ENCODE results near the gene WWOX. TPM values are rescaled to one million over a fixed set of nuclear protein-coding genes. Genes with fewer than 3 reads are reported as not detected.

The WWOX gene
- total RNA-seq, 2 donors from 2014 or later = 30.0 to 35.4 TPM

DNA sequence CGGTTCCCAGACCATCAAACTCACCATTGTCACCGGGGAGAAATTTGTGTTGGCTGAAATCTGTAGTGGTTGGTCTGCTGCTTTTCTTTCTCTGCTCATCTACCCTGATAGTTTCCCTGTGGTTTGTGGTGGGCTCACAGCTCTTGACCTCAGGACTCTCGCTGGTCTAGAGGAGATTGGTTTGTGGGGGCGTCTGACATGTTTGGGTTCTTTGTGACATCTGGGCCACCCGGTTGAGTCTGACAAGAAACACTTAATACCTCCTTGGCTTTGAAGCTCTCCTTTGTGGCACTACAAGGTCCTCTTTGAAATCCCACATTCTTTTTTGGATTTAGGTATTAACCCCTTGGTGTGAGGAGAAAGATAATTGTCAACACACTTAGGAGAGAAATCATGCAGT lies 662.0 kb downstream of the WWOX start:
- no peaks in the 10 kb centered on the region for H3K27me3 Mint-ChIP-seq (ENCODE audit: insufficient read depth)
- no peak overlapping the region for H3K9ac ChIP-seq (ENCODE audit: extremely low read depth, low read length, poor library complexity, severe bottlenecking)

GRCh38 chr16:78762222-78762621 lies 662.8 kb downstream of the WWOX start:
- DNase-seq = no peak
- 48 to 64% methylated on average over 5 to 6 of the region's 6 CpGs for WGBS, 2 experiments (ENCODE audit: insufficient coverage in 1 of 2, insufficient read length in 1 of 2)
- H3K9me3 Mint-ChIP-seq = no peaks in the 10 kb centered on the region

More for the DNA sequence above, 662.0 kb downstream of the WWOX start:
- TF ChIP-seq, protein P1, sequence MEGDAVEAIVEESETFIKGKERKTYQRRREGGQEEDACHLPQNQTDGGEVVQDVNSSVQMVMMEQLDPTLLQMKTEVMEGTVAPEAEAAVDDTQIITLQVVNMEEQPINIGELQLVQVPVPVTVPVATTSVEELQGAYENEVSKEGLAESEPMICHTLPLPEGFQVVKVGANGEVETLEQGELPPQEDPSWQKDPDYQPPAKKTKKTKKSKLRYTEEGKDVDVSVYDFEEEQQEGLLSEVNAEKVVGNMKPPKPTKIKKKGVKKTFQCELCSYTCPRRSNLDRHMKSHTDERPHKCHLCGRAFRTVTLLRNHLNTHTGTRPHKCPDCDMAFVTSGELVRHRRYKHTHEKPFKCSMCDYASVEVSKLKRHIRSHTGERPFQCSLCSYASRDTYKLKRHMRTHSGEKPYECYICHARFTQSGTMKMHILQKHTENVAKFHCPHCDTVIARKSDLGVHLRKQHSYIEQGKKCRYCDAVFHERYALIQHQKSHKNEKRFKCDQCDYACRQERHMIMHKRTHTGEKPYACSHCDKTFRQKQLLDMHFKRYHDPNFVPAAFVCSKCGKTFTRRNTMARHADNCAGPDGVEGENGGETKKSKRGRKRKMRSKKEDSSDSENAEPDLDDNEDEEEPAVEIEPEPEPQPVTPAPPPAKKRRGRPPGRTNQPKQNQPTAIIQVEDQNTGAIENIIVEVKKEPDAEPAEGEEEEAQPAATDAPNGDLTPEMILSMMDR (conservative IDR thresholded peaks at IDR 0.05) = no peak
- H3K4me3 ChIP-seq (ENCODE audit: low read length) = no peak overlapping the region
- H3K4me1 Mint-ChIP-seq = peaks cover 2% of the 10 kb centered on the region
- H3K27ac ChIP-seq (ENCODE audit: low read depth, low read length) = no peak overlapping the region
- WGBS, 2 experiments (ENCODE audit: insufficient coverage in 1 of 2, insufficient read length in 1 of 2) = 57% methylated on average over 5 of the region's 5 CpGs; no CpG with 5 or more reads in 1 of the 2 experiments
- H3K27me3 ChIP-seq (ENCODE audit: control insufficient read depth, insufficient read depth, low read length, poor library complexity, severe bottlenecking) = no peaks in the 10 kb centered on the region
- DNase-seq = no peak
- no peaks in the 10 kb centered on the region for H3K36me3 ChIP-seq (ENCODE audit: control insufficient read depth, insufficient read depth, low read length)
- no peak overlapping the region for H3K4me3 Mint-ChIP-seq
- no peaks in the 10 kb centered on the region for H3K9me3 ChIP-seq (ENCODE audit: control insufficient read depth, low read length)
- H3K36me3 Mint-ChIP-seq (ENCODE audit: low read depth) = no peaks in the 10 kb centered on the region
- peaks cover 25% of the 10 kb centered on the region for H3K4me1 ChIP-seq (ENCODE audit: control insufficient read depth, insufficient read depth, low read length)
- no peaks in the 10 kb centered on the region for H3K9me3 Mint-ChIP-seq
- H3K27ac Mint-ChIP-seq = no peak overlapping the region

GRCh38 chr16:78763821-78764440 lies 664.5 kb downstream of the WWOX start:
- no peak overlapping the region for H3K9ac ChIP-seq (ENCODE audit: extremely low read depth, low read length, poor library complexity, severe bottlenecking)
- no peak overlapping the region for H3K4me3 Mint-ChIP-seq
- 79 to 84% methylated on average over 9 to 10 of the region's 10 CpGs for WGBS, 2 experiments (ENCODE audit: insufficient coverage in 1 of 2, insufficient read length in 1 of 2)
- H3K4me1 ChIP-seq (ENCODE audit: control insufficient read depth, insufficient read depth, low read length) = peaks cover 29% of the 10 kb centered on the region
- H3K27ac Mint-ChIP-seq = no peak overlapping the region
- H3K27me3 Mint-ChIP-seq (ENCODE audit: insufficient read depth) = no peaks in the 10 kb centered on the region
- H3K36me3 Mint-ChIP-seq (ENCODE audit: low read depth) = no peaks in the 10 kb centered on the region
- no peaks in the 10 kb centered on the region for H3K9me3 ChIP-seq (ENCODE audit: control insufficient read depth, low read length)
- H3K9me3 Mint-ChIP-seq = no peaks in the 10 kb centered on the region
- H3K27ac ChIP-seq (ENCODE audit: low read depth, low read length) = no peak overlapping the region
- no peak overlapping the region for H3K4me3 ChIP-seq (ENCODE audit: low read length)
- TF ChIP-seq, protein P1 (conservative IDR thresholded peaks at IDR 0.05) = no peak
- H3K4me1 Mint-ChIP-seq = peaks cover 15% of the 10 kb centered on the region
- H3K27me3 ChIP-seq (ENCODE audit: control insufficient read depth, insufficient read depth, low read length, poor library complexity, severe bottlenecking) = no peaks in the 10 kb centered on the region
- no peak for DNase-seq
- H3K36me3 ChIP-seq (ENCODE audit: control insufficient read depth, insufficient read depth, low read length) = no peaks in the 10 kb centered on the region

More at GRCh38 chr16:78762222-78762621, 662.8 kb downstream of the WWOX start:
- H3K36me3 Mint-ChIP-seq (ENCODE audit: low read depth) = no peaks in the 10 kb centered on the region
- no peak overlapping the region for H3K27ac ChIP-seq (ENCODE audit: low read depth, low read length)
- no peak overlapping the region for H3K9ac ChIP-seq (ENCODE audit: extremely low read depth, low read length, poor library complexity, severe bottlenecking)
- no peaks in the 10 kb centered on the region for H3K9me3 ChIP-seq (ENCODE audit: control insufficient read depth, low read length)
- no peak overlapping the region for H3K4me3 ChIP-seq (ENCODE audit: low read length)
- H3K4me3 Mint-ChIP-seq = no peak overlapping the region
- no peak overlapping the region for H3K27ac Mint-ChIP-seq
- H3K27me3 ChIP-seq (ENCODE audit: control insufficient read depth, insufficient read depth, low read length, poor library complexity, severe bottlenecking) = no peaks in the 10 kb centered on the region
- no peaks in the 10 kb centered on the region for H3K27me3 Mint-ChIP-seq (ENCODE audit: insufficient read depth)
- peaks cover 25% of the 10 kb centered on the region for H3K4me1 ChIP-seq (ENCODE audit: control insufficient read depth, insufficient read depth, low read length)
- TF ChIP-seq, protein P1 (conservative IDR thresholded peaks at IDR 0.05) = no peak
- H3K36me3 ChIP-seq (ENCODE audit: control insufficient read depth, insufficient read depth, low read length) = no peaks in the 10 kb centered on the region
- peaks cover 2% of the 10 kb centered on the region for H3K4me1 Mint-ChIP-seq

Measured in endodermal cell (in vitro differentiated cells).